ENCODE measurements around the gene TARS3.

GRCh38 chr15:101676921-101677329, 47.3 kb downstream of the TARS3 start:
- no peak for TF ChIP-seq CTCF (IDR thresholded peaks at IDR 0.05 in 8 of 11, conservative IDR thresholded peaks at IDR 0.05 in 3 of 11)
- no peak for TF ChIP-seq POLR2A (IDR thresholded peaks at IDR 0.05)
- TF ChIP-seq POLR2AphosphoS5 (IDR thresholded peaks at IDR 0.05), result no peak
